Forelimb muscle (tissue), 1 donor: ENCODE measurements around the gene LTK. TPM values are rescaled to one million over a fixed set of nuclear protein-coding genes. Genes with fewer than 3 reads are reported as not detected.
"Not testable (repeated sequence)": the region's sequence is repeated elsewhere in the genome, so short reads cannot be mapped to it uniquely, and the experiment has no call there.

Source experiments
- DNase-seq: peaks from one replicate; pipeline ENCODE4 v3.0.0-alpha.2; 2013; ENCODE audit warnings: low read depth
- polyA plus RNA-seq: library from polyadenylated mRNA; unstranded; fragments of 120-200 nt; gene quantifications from one replicate; pipeline ENCODE4 v1.2.1, GENCODE V29; 2013; ENCODE audit not compliant: insufficient read length

LTK gene
- polyA plus RNA-seq, 1 donor: 12.9 TPM

DNA sequence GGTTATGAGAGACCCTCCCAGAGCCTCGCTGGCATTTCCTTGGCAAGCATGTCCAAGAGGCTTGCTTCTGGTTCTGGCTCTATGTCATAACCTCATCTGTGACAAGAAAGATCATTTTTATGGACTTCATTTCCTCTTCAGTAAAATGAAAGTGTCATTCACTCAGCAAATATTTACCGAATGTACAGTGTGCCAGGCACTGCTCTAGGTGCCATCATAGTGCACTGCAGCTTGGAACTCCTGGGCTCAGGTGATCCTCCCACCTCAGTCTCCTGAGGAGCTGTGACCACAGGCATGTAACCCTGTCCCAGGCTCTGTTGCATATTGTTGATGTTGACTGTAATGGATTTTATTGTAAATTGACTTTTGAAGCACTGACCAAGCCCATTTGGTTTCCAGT is 38.7 kb downstream of the LTK start:
- no peak for DNase-seq

DNA sequence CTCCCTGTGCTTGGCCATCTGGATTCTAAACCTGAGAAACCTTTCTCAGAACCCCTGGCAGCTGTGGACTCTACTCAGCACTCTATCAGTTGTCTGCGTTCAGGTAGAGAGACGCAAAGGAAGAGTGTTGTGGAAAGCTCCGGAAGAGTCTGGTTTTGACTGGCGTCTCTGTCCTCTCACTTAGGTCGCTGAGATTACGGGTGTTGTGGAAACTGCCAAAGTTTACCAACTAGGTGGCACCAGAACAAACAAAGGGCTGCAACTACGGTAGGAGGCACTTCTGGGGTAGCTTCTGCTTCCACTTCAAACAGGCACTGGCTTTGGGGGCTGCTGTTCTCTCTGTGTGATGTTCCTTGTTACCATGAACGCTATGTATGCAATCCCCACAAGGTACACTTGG is 39.2 kb downstream of the LTK start:
- no peak for DNase-seq

DNA sequence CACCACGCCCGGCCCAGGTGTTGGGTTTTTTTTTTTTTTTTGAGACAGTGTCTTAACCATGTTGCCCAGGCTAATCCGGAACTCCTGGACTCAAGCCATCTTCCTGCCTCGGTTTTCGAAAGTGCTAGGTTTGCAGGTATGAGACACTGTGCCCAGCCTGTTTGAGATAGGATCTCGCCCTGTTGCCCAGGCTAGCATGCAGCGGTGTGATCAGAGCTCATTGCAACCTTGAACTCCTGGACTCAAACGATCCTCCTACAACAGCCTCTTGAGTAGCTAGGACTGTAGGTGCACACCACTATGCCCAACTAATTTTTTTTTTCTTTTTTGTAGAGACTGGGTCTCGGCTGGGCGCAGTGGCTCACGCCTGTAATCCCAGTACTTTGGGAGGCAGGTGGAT is 40.2 kb downstream of the LTK start:
- DNase-seq: no peak

DNA sequence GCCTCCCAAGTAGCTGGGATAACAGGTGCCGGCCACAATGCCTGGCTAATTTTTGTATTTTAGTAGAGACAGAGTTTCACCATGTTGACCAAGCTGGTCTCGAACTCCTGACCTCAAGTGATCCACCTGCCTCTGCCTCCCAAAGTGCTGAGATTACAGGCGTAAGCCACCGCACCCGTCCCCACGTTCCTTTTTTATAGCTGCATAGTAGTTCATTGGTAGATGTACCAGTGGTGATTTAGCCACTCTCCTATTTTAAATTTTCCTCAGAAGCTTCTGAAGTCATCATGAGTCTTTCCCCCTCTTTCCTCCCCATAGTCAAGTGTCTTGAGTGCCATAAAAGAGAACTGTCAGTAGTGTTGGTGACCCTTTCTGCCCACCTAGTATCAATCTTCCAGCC is 44.0 kb downstream of the LTK start:
- not testable (repeated sequence) for DNase-seq

DNA sequence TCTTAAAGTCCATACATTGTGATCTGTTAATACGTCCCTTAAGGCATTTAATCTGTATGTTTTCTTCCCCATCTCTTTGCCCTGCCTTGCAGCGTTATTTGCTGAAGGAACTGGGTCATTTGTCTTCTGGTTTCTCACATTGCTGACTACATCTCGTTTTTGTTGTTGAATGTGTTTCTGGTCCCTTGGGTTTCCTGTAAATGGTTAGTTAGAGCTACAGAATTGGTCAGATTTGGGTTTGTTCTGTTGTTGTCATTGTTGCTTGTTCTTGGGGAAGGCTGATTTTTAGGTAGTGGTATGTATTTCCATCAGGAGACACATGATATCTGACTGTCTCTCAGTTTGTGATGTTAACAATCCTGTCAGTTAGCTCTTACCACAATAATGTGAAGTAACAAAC is 46.9 kb downstream of the LTK start:
- DNase-seq: no peak

DNA sequence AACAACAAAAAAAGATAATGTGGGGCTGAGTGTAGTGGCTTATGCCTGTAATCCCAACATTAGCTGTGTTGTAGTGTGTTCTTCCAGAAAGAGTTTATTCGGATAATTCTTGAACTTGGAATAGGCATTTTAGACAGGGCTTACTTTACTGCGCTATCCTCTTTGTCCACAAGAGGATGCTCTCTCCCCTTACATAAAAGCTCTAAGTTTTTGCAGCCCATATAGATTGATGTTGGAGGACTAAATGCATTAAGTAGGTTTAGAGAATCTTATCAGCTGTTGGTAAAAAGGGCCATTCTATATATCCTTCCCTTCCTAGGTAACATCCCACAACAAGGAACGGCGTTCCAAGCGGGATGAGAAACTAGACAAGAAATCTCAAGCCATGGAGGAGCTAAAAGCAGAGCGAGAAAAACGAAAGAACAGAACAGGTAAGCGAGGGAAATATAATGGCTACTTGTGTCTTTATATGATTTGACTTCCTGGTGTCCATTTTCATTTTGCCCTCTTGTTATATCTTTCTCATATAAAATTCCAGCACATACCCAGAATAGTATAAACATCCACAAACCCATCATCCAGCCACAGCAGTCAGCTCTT is 47.7 kb downstream of the LTK start:
- peak; percentile 17 for DNase-seq

DNA sequence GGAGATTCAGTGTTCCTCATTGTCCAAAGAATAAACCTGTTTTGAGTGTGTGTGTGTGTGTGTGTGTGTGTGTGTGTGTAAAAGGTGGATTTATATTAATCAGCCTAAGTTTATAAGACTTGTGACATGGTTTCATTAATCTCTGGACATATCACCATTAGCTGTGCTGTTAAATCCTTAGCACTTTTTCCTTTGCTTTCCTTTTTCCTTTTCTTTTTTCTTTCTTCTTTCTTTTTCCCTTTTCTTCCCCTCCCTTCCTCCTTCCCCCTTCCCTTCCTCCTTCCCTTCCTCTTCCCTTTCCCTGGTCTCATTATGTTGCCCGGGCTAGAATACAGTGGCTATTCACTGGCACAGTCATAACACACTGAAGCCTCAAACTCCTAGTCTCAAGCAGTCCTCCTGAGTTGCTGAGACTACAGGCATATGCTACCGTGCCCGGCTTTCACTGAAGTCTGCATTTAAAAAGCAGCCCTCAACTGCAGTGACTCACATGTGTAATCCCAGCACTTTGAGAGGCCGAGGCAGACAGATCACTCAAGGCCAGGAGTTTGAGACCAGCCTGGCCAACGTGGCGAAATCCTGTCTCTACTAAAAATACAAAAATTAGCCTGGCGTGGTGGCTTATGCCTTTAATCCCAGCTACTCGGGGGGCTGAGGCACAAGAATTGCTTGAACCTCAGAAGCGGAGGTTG is 48.6 kb downstream of the LTK start:
- no peak for DNase-seq

DNA sequence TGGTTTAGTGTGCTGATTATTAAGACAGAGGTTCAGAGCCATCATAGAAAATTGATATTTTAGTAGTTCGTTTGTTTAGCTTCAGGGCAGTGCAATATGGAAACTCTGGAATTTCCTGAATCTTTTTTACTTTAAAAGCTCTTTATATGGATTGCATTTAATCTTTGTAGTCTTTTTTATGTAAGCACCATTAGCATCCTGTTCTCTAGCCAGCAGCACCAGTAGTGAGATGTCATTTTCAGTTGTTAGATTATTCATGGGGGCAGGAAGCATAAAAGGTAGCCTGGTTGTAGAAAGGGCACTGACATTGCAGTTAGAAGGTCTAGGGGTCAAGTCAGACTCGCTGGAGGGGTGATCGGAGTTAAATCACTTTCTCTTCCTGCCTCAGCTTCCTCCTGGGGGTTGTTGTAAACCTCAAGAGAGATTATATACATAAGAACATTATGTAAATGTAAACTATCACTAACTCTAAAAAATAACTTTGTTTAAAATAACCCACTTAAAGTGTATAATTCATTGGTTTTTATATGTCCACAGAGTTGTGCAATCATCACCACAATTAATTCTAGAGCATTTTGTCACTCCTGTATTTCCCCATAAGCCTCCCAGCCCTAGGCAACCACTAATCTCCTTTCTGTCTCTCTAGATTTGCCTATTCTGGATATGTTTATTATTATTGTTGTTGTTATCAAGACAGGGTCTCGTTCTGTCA is 51.4 kb downstream of the LTK start:
- no peak for DNase-seq

Other genes starting within 250 kb of the LTK start
- 3.1 TPM for gene OIP5, start 181.2 kb downstream of the LTK start, polyA plus RNA-seq
- gene NUSAP1, start 180.9 kb downstream of the LTK start, polyA plus RNA-seq: 29.6 TPM
- 21.4 TPM for gene NDUFAF1, start 111.3 kb downstream of the LTK start, polyA plus RNA-seq
- 34.8 TPM for gene RTF1, start 96.7 kb downstream of the LTK start, polyA plus RNA-seq
- gene ITPKA, start 20.0 kb downstream of the LTK start, polyA plus RNA-seq: 0.51 TPM
- 20.1 TPM for gene RPAP1, start 30.4 kb upstream of the LTK start, polyA plus RNA-seq
- gene TYRO3, start 45.4 kb upstream of the LTK start, polyA plus RNA-seq: 15.9 TPM
- gene MGA, start 146.6 kb upstream of the LTK start, polyA plus RNA-seq: 21.7 TPM